HepG2 (cell line): ENCODE results near the gene ZNF557. TPM values are rescaled to one million over a fixed set of nuclear protein-coding genes. Genes with fewer than 3 reads are reported as not detected.
"Not testable (repeated sequence)": the region's sequence is repeated elsewhere in the genome, so short reads cannot be mapped to it uniquely, and the experiment has no call there.

ENCODE experiments used
- ATAC-seq: fragments of 200-7000 bp; cut with Tn5 transposase; 3 replicates; pipeline ENCODE4 v1.9.1; 2020; ENCODE audit warnings: mild to moderate bottlenecking, moderate library complexity
- BruUV-seq: library from RNA; stranded (reverse); fragments of 400-500 nt; replicated peaks from 2 replicates; lab custom pipeline; 2021; lab: Mats Ljungman, UMichigan
- CTCF ChIA-PET: fragments of 300-600 bp; formaldehyde crosslinking; extraction: SDS; loops from one replicate; lab custom pipeline; 2021; ENCODE audit warnings: low total read pairs, inconsistent platforms, low intra/inter-chr PET ratio; lab: Yijun Ruan, JAX
- POLR2A ChIA-PET: fragments of 350-600 bp; sonication (Branson Sonifier 250); formaldehyde crosslinking; loops from one replicate; lab custom pipeline; 2020; ENCODE audit warnings: antibody characterized with exemption, inconsistent platforms; lab: Yijun Ruan, JAX
- DNase-seq: peaks from one replicate; pipeline ENCODE4 v3.0.0-alpha.2; 2015; ENCODE audit warnings: low spot score
- FAIRE-seq: peaks from 3 replicates; lab custom pipeline; 2011; peaks lifted over from hg19 to GRCh38; lab: Jason Lieb, UNC
- H2AFZ ChIP-seq: one replicate; pipeline ENCODE4 v1.6.1; 2011; ENCODE audit warnings: low read length, inconsistent platforms
- H3K27ac ChIP-seq: fragments of 300-600 bp; 3 replicates; pipeline ENCODE4 v1.8.0; 2011; ENCODE audit warnings: mixed run types, mild to moderate bottlenecking, mixed read lengths, low read length, inconsistent platforms; ENCODE audit not compliant: insufficient read depth; ENCODE audit errors: extremely low read length
- H3K27me3 ChIP-seq, 2 experiments: fragments of 200-600 bp in 1 of 2; 2 replicates in 1 of 2; 3 replicates in 1 of 2; pipeline versions ENCODE4 v1.6.0 to v1.8.0; 2011; ENCODE audit warnings: low read length in 2 of 2, mild to moderate bottlenecking in 2 of 2, moderate library complexity in 2 of 2, inconsistent platforms in 1 of 2; ENCODE audit not compliant: insufficient read depth in 2 of 2, control insufficient read depth in 1 of 2
- H3K36me3 ChIP-seq, 2 experiments: fragments of 200-600 bp in 1 of 2; replicated peaks in 1 of 2; 2 replicates in 1 of 2; 3 replicates in 1 of 2; pipeline versions ENCODE4 v1.5.1 to v1.8.0; 2011; ENCODE audit warnings: low read length in 2 of 2, inconsistent platforms in 1 of 2; ENCODE audit not compliant: insufficient read depth in 2 of 2, control insufficient read depth in 1 of 2
- H3K4me1 ChIP-seq: 2 replicates; pipeline ENCODE4 v1.5.1; 2012; ENCODE audit warnings: low read length, inconsistent platforms; ENCODE audit not compliant: insufficient read depth
- H3K4me2 ChIP-seq: 2 replicates; pipeline ENCODE4 v1.6.0; 2011; ENCODE audit warnings: low read depth, low read length, inconsistent platforms
- H3K4me3 ChIP-seq, 3 experiments: fragments of 200-600 bp in 1 of 3; sonication (generic), shearing (Covaris generic) in 1 of 3; replicated peaks in 1 of 3; 2 replicates each; pipeline ENCODE4 v1.5.1; 2011 to 2016; ENCODE audit warnings: low read length in 3 of 3, inconsistent platforms in 2 of 3, low read depth in 2 of 3, mild to moderate bottlenecking in 2 of 3, control low read depth in 1 of 3, mixed read lengths in 1 of 3; ENCODE audit not compliant: insufficient read depth in 1 of 3
- H3K79me2 ChIP-seq: one replicate; pipeline ENCODE4 v1.6.1; 2011; ENCODE audit warnings: low read length, inconsistent platforms; ENCODE audit not compliant: insufficient read depth
- H3K9ac ChIP-seq: 2 replicates; pipeline ENCODE4 v1.6.0; 2011; ENCODE audit warnings: mild to moderate bottlenecking, low read depth, low read length, inconsistent platforms; ENCODE audit not compliant: insufficient read depth
- H3K9me3 ChIP-seq: 2 replicates; pipeline ENCODE4 v1.5.1; 2012; ENCODE audit warnings: mild to moderate bottlenecking, low read length
- H4K20me1 ChIP-seq: 2 replicates; pipeline ENCODE4 v1.6.0; 2011; ENCODE audit warnings: inconsistent platforms, mild to moderate bottlenecking, low read length, moderate library complexity; ENCODE audit not compliant: insufficient read depth
- WGBS: methylation state at CpG from one replicate; pipeline ENCODE4 v1.1.6; 2017; ENCODE audit warnings: low lambda C conversion rate; 5-methylcytosine and 5-hydroxymethylcytosine counted together
- in situ Hi-C: cut with HindIII; loops from 2 replicates; pipeline ENCODE4 v1.10.0; 2017; ENCODE audit warnings: low pct_unique_long_range_greater_than_20kb; ENCODE audit not compliant: extremely low pct_ligation_motif_present
- intact Hi-C: fragments of 100-400 bp; cut with micrococcal nuclease; formaldehyde crosslinking; loops from one replicate; pipeline ENCODE4 v1.10.0; 2022; ENCODE audit not compliant: unreplicated experiment
- polyA plus RNA-seq, 8 experiments: library from polyadenylated mRNA; depleted of rRNA in 3 of 8; stranded (reverse) in 7 of 8; unstranded in 1 of 8; fragments of >200 nt; fragmentation: Illumina TruSeq in 4 of 8; extraction: Trizol in 4 of 8; gene quantifications; 2 replicates each; pipeline versions ENCODE4 v1.2.1 to v1.2.3, GENCODE V29; 2011 to 2016; ENCODE audit warnings: low read depth in 4 of 8, missing spikeins in 1 of 8, mixed read lengths in 1 of 8; ENCODE audit not compliant: insufficient read depth in 1 of 8
- total RNA-seq, 5 experiments: library from RNA; depleted of rRNA; stranded (reverse); fragments of >200 nt; fragmentation: Illumina TruSeq; extraction: Trizol; gene quantifications; 2 replicates each; pipeline ENCODE4 v1.2.3, GENCODE V29; 2016; ENCODE audit warnings: low read depth in 1 of 5

The ZNF557 gene
- total and polyA plus RNA-seq, 2 of the 13 experiments (the other 11 are each of a cell fraction or from before 2014, with no cell fraction given) = 2.1 to 7.8 TPM

DNA sequence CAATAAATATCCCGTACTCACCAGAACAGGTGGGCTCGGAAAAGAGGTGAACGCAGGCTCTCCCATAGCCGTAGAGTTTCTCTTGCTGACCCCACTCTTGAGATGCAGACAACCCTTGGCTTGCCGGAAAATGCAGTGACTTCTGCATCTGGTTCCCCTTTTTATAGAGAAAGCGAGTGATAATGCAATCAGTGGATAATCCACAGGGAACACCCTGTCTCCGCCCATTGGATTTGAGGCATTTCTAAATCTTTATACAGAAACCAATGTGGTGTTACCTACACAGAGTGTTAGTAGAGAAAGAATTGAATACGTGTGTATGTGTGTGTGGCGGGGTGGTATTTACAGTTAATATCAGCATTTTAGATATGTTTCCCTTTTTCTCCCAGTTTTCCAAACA lies 29.4 kb upstream of the ZNF557 start, which contains the start of gene MBD3L4:
MBD3L4 (minus strand) TSS at position 101 of the 400 bp plus-strand sequence; CDS start at position 66, 35 bp downstream.
- CTCF ChIA-PET, DNase-seq, POLR2A ChIA-PET, H3K79me2 ChIP-seq, in situ Hi-C loops, H3K27me3 ChIP-seq, H3K27ac ChIP-seq, H3K9me3 ChIP-seq, H4K20me1 ChIP-seq, H3K9ac ChIP-seq, H2AFZ ChIP-seq, H3K4me1 ChIP-seq, ATAC-seq, H3K4me3 ChIP-seq, intact Hi-C loops, BruUV-seq, H3K4me2 ChIP-seq, H3K36me3 ChIP-seq, FAIRE-seq: not testable (repeated sequence)
- no CpG with 5 or more reads among the region's 9 CpGs for WGBS

DNA sequence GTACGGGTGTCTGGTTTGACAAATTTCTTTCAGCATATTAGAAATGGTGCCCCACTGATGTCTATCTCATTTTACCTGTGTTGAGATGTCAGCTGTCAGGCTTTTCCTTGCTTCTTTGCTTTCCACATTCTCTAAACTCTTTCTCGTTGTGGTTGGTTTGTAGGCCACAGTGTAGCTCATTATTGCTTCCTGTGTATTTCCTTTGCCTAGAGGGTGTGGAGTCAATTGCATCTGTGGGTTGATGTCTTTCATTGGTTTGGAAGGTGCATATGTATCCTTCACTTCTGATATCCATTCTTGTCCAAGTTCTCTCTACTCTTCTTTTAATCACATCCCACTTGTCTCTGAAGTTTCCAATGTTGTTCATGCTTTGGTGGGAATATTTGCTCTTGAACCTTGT lies 27.9 kb upstream of the ZNF557 start:
- H3K36me3 ChIP-seq, intact Hi-C loops, in situ Hi-C loops, H3K4me1 ChIP-seq, DNase-seq, CTCF ChIA-PET, BruUV-seq, POLR2A ChIA-PET, ATAC-seq, FAIRE-seq, H3K27ac ChIP-seq, H3K4me2 ChIP-seq, H3K79me2 ChIP-seq, H3K9ac ChIP-seq, H3K9me3 ChIP-seq, H2AFZ ChIP-seq, H3K27me3 ChIP-seq, H4K20me1 ChIP-seq, H3K4me3 ChIP-seq: not testable (repeated sequence)
- no CpG with 5 or more reads among the region's 2 CpGs for WGBS

DNA sequence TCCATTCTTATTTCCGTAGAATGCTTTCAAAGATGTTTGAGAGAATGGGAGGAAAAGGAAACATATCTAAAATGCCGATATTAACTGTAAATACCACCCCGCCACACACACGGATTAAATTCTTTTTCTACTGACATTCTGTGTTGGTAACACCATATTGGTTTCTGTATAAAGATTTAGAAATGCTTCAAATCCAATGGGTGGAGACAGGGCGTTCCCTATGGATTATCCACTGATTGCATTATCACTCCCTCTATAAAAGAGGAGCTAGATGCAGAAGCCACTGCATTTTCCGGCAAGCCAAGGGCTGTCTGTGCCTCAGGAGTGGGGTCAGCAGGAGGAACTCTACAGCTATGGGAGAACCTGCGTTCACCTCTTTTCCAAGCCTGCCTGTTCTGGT lies 20.5 kb upstream of the ZNF557 start, which contains the start of gene MBD3L2:
MBD3L2 (plus strand) TSS at position 301 of the 400 bp plus-strand sequence; CDS start at position 354, 53 bp downstream.
- H3K4me3 ChIP-seq, POLR2A ChIA-PET, H3K36me3 ChIP-seq, H4K20me1 ChIP-seq, H3K4me1 ChIP-seq, CTCF ChIA-PET, ATAC-seq, FAIRE-seq, H3K9me3 ChIP-seq, intact Hi-C loops, H2AFZ ChIP-seq, H3K4me2 ChIP-seq, BruUV-seq, H3K79me2 ChIP-seq, H3K27ac ChIP-seq, DNase-seq, H3K9ac ChIP-seq, H3K27me3 ChIP-seq, in situ Hi-C loops: not testable (repeated sequence)
- WGBS = no CpG with 5 or more reads among the region's 7 CpGs

DNA sequence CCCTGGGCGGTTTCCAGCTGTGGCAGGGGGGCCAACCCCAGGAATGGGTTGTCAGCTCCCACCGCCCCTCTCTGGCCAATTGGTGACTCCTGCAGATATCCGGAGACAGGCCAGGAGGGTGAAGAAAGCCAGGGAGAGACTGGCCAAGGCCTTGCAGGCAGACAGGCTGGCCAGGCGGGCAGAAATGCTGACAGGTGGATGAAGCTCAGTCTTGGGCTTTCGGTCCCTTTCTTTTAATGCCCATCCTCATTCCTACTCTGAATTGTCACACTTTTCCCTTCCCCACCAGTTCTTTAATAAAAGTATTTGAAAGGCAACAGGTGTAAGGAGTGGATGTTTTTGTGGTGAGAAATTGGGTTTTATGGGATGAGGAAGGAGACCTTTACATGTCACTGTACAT lies 18.1 kb upstream of the ZNF557 start:
- CTCF ChIA-PET, H3K4me1 ChIP-seq, DNase-seq, intact Hi-C loops, H3K36me3 ChIP-seq, BruUV-seq, H3K4me3 ChIP-seq, in situ Hi-C loops, H3K4me2 ChIP-seq, H2AFZ ChIP-seq, FAIRE-seq, H4K20me1 ChIP-seq, H3K27ac ChIP-seq, H3K79me2 ChIP-seq, H3K27me3 ChIP-seq, H3K9me3 ChIP-seq, ATAC-seq, H3K9ac ChIP-seq, POLR2A ChIA-PET: not testable (repeated sequence)
- 82% methylated on average over 2 of the region's 5 CpGs for WGBS
